DMS153 treated with DMSO at 0.1 percent for 48 hours (cell line): ENCODE data around the gene MLNR.

Source experiments
- DNase-seq: peaks from one replicate; lab custom pipeline; 2025; ENCODE audit not compliant: unreplicated experiment; lab: John Stamatoyannopoulos, UW

Gene MLNR

DNA sequence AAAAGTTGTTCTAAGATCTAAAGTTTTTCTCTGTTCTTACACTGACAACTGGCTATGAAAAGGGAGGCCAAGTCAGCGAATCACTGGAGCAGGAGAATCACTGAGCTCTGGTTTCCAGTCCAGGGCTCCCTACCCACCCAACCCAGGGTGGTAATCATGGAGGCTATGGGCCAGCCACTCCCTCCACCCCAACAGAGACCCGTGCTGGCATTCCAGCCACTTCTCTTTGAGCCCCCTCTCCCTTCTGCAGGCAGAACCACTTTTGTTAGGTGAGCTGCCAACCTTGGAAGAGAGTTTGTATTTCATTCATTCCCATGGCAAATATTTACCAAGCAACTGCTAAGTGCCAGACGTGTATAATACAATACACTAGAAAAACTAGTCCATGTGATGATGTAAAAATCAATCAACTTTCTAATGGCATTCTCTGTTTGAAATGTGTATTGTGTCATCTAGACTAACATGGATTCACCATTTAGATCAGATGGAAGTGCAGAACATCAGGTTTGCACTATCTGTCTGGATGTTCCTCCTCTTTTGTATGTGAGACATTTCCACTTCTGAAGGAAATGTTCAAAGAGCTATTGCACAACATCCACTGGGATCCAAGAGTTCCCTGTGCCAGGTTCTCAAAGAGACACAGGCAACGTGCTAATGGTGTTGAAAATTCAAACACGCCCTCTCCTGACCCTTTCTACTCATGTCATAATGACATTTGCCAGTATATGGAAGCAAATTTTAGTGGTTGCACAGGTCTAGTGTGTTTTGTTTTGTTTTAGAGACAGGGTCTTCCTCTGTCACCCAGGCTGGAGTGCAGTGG is 5.3 kb downstream of the MLNR start:
- no peak for DNase-seq

DNA sequence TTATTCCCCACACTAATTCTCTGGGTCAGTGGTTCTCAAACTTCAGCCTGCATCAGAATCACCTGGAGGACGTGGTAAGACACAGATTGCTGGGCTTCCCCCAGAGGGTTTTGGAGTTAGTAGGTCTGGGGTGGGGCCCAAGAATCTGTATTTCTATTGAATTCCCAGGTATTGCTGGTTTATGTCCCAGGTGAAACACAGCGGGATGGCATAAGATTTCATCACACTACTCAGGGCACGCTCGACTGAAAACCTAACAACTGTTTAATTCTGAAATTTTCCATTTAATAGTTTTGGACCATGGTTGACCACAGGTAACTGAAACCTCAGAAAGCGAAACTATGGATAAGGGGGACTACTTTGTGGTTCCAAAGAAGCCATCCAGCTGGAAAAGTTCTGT is 6.5 kb downstream of the MLNR start:
- DNase-seq = no peak

DNA sequence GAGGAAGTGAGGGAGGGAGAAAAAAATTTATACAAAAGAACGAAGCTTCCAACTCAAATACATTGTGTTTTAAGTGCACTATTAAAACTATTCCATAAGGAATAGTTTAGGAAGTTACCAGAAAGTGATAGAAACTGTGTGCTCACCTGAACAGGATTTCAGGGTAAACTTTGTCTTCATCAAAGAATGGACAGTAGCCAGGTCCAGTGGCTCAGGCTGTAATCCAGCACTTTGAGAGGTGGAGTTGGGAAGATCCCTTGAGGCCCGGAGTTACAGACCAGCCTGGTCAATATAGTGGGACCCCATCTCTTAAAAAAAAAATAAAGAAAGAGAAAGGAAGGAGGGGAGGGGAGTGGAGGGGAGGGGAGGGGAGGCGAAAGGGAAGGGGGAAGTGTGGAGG is 14.6 kb downstream of the MLNR start:
- DNase-seq = no peak

- DNase-seq = no peak
Observed at GRCh38 chr13:49235856-49236431, 15.8 kb downstream of the MLNR start.

GRCh38 chr13:49238621-49239020 is 18.5 kb downstream of the MLNR start:
- DNase-seq = no peak

GRCh38 chr13:49240017-49240416 is 19.9 kb downstream of the MLNR start:
- DNase-seq = no peak

DNA sequence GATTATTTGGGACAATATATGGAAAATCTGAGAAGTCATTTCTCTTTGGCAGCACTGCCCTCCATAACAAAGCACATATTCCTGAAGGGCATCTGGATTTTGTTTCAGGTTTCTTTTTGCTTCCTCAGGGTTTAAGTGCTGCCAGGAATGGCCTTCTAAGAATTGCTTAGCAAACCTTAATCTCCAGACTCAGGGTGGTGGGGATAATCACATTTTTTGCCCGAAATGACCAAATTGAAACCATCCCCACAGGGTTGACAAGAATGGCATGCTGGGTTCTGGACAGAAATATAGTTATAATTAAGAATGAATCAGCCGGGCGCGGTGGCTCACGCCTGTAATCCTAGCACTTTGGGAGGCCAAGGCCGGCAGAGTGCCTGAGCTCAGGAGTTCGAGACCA is 21.2 kb downstream of the MLNR start:
- DNase-seq = no peak

GRCh38 chr13:49245101-49245500 is 25.0 kb downstream of the MLNR start:
- no peak for DNase-seq

DNA sequence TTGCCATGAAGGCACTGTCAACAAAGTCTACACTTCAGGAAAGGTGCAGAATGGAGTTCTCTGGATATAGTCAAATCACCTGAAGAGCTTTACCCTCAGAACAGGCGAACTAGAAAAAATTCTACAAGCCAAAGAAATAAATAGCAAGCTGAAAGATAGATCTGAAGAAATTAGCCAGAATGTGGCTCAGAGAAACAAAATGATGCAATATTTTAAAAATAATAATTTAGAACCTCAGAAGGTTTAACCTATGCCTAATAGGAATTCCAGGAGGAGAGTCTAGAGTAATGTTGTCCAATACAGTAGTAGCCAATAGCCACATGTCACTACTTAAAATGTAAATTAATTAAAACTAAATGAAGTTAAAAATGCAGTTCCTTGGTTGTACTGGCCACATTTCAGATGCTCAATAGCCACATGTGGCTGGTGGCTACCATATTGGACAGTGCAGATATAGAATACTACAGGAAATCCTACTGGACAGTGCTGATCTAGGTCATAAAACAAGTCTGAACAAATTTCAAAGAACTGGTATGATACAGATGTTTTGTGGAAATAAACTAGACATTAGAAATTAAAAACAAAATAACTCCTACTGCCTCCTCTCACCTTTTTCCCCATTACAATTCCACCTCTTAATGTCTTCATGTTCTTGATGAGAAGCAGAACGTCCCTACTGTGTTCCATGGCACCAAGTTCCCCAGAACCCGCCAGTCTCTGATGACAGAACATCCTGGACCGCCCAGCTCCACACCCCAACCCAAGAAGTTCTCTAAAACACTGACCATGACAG is 26.9 kb downstream of the MLNR start:
- DNase-seq = no peak

DNA sequence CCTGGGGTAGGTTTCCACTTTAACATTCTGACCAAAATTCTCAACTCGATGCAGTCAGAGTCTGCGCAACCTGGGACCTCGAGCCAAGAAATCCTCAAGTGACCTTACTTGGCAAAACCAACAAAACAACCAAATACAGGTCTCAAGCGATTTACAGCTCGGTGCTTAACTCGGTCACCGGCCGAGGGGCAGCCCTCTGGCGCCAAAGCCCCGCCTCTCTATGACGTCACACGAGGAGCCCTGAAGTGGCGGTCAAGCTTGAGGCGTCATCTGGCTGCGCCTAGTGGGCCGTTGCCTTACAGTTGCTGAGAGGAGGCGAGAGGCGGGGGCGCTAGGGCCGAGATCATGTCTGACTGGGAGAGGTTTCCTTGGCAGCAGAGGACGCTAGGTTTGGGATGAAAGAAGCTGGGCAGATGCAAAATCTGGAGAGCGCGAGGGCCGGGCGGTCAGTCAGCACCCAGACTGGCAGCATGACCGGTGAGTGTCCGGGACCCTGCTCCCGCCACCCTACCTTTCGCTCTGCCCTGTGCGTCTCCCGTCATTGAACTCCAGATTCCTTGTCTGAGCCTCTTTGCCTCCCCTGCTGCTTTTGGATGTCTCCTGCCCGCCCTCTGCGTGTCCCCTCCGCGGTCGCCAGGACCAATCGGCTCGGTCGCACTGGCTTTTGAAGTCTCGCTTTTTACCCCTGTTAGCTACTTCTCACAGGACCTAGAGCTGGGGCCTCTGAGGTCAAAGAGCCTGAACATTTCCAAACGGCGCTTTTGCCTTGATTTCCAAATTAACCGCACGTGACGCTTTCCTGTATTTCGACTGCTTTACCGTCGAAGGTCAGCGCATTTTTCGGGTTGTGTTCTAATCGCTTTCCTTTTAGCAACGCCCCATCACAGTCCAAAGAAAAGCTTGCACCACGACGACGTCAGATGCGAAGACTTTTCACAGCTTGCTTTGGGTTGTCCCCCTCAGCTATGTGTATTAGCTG is 27.8 kb downstream of the MLNR start, which contains the start of gene CDADC1:
Gene CDADC1 (plus strand): TSS at position 283 of the 979 bp plus-strand sequence. CDS start 113 bp downstream, at position 396.
- DNase-seq = peak; percentile 78

DNA sequence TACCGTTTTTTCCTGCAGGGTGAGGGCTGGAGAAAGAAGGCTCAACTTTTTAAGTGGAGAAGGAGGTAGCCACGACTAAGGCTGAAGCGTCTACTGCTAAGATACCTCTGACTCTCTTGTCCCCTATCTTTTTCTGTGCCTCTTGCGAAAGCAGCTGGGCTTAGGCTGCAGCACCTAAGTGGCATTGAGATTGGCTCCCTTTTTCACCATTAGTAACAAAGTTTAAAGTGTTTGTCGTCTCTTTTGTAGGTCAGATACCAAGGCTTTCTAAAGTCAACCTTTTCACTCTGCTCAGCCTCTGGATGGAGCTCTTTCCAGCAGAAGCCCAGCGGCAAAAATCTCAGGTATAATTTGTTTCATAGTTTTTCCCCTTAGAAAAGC is 28.5 kb downstream of the MLNR start:
- no peak for DNase-seq

- no peak for DNase-seq
Observed at GRCh38 chr13:49251326-49251725, 31.2 kb downstream of the MLNR start.

- no peak for DNase-seq
Observed at GRCh38 chr13:49253310-49253709, 33.2 kb downstream of the MLNR start.

GRCh38 chr13:49254007-49254406 is 33.9 kb downstream of the MLNR start:
- DNase-seq = no peak

- no peak for DNase-seq
Observed at GRCh38 chr13:49256841-49257240, 36.7 kb downstream of the MLNR start.

DNA sequence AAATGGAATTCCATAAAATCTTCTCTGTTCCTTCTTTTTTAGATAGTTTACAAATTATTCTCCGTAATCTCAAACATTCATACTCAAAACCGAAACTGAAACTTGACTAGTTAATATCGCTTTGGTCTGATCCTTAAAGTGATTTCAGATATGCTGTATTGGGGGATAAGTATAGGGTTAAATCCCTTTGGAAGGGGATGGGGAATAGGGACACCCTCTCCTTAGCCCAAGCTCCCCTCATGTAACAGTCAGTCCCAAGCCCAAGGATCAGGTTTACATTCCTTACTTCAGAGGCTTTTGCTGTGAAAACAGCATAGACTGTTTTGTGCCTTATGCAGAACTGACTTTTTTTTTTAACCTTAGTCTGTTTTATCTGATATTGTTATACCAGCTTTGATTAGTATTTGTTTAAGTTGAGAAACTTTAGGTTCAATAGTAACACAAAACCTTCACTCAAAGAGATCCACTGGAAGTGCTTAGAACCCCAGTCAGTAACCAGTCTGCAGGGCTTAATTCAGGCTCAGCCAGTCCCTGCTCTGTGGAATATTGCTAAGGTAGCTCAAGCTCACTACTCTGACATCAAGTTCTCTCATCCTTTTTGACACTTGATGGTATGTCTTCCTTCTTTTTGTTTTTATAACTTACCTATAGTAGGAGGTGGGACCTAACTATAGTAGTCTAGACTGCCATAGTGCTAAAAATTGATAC is 38.1 kb downstream of the MLNR start:
- no peak for DNase-seq

DNA sequence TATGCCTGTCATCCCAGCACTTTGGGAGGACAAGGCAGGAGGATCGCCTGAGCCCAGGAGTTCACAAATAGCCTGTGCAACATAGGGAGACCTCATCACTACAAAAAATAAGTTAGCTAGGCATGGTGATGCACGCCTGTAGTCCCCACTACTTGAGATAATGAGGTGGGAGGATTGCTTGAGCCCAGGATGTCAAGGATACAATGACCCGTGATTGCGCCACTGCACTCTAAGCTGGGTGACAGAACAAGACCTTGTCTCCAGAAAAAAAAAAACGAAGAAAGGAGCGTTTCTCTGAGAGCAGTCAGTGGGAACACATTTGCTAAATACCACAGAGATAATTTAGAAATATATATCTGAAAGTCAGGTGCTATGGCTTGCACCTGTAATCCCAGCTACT is 39.4 kb downstream of the MLNR start:
- DNase-seq = no peak

- DNase-seq = no peak
Observed at GRCh38 chr13:49262634-49263033, 42.5 kb downstream of the MLNR start.

GRCh38 chr13:49265822-49266221 is 45.7 kb downstream of the MLNR start:
- DNase-seq = no peak

GRCh38 chr13:49271264-49271663 is 51.1 kb downstream of the MLNR start:
- DNase-seq = no peak
